Measurements from ENCODE around the gene RPL41. TPM values are rescaled to one million over a fixed set of nuclear protein-coding genes. Genes with fewer than 3 reads are reported as not detected.

RPL41 gene
- polyA plus RNA-seq, 1 of the 3 experiments (the other 2 are of a cell fraction) = 12,464 TPM

DNA sequence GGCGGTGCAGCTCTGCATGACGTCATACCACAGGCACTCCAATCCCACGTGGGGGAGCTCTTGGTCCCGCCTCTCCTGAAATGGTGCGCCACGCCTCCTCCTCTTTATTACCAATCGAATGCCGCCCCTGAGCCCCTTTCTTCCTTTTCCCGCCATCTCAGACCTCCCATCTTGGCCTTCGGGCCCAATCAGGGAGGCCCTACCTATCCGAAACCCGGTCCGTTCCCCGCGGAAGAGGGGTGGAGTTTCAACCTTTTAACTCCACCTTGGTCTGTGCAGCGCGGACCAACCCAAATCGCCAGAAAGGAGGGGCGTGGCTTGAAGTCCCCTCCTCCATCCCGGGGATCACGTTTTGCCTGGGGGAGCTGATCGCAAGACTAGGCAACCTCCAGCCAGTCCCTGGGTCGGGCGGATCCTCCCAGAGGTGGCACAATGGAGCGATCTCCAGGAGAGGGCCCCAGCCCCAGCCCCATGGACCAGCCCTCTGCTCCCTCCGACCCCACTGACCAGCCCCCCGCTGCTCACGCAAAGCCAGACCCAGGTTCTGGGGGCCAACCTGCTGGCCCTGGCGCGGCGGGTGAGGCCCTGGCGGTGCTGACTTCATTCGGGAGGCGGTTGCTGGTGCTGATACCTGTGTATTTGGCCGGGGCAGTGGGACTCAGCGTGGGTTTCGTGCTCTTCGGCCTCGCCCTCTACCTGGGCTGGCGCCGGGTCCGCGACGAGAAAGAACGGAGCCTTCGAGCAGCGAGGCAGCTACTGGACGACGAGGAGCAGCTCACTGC is 11.6 kb downstream of the RPL41 start, which contains the start of gene ESYT1 (continued):
- TF ChIP-seq, protein P1, sequence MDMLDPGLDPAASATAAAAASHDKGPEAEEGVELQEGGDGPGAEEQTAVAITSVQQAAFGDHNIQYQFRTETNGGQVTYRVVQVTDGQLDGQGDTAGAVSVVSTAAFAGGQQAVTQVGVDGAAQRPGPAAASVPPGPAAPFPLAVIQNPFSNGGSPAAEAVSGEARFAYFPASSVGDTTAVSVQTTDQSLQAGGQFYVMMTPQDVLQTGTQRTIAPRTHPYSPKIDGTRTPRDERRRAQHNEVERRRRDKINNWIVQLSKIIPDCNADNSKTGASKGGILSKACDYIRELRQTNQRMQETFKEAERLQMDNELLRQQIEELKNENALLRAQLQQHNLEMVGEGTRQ (IDR thresholded peaks at IDR 0.05; ENCODE audit: borderline replicate concordance, low read depth, low read length) = peak; percentile 16; the same call in 1 of the 2 replicates
- TF ChIP-seq RXRA (IDR thresholded peaks at IDR 0.05; ENCODE audit: borderline replicate concordance, low read depth) (no peak), GABPA (IDR thresholded peaks at IDR 0.05; ENCODE audit: low read depth) (peak; percentile 36; the same call in 1 of the 2 replicates), CHD2 (IDR thresholded peaks at IDR 0.05; ENCODE audit: low read length, partially characterized antibody) (no peak), YY1 (IDR thresholded peaks at IDR 0.05; ENCODE audit: low read depth) (no peak), SMC3 (IDR thresholded peaks at IDR 0.05; ENCODE audit: low read depth, low read length) (no peak), MXI1 (IDR thresholded peaks at IDR 0.05; ENCODE audit: low read depth, low read length) (peak; percentile 85), JUND (IDR thresholded peaks at IDR 0.05) (peak; percentile 42; the same call in 1 of the 2 replicates), SIN3A (IDR thresholded peaks at IDR 0.05; ENCODE audit: borderline replicate concordance, low read depth, low read length) (peak; percentile 70; the same call in 1 of the 2 replicates)
- TF ChIP-seq, protein P2, sequence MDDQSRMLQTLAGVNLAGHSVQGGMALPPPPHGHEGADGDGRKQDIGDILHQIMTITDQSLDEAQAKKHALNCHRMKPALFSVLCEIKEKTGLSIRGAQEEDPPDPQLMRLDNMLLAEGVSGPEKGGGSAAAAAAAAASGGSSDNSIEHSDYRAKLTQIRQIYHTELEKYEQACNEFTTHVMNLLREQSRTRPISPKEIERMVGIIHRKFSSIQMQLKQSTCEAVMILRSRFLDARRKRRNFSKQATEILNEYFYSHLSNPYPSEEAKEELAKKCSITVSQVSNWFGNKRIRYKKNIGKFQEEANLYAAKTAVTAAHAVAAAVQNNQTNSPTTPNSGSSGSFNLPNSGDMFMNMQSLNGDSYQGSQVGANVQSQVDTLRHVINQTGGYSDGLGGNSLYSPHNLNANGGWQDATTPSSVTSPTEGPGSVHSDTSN (IDR thresholded peaks at IDR 0.05) = peak; percentile 1; the same call in 1 of the 2 replicates

DNA sequence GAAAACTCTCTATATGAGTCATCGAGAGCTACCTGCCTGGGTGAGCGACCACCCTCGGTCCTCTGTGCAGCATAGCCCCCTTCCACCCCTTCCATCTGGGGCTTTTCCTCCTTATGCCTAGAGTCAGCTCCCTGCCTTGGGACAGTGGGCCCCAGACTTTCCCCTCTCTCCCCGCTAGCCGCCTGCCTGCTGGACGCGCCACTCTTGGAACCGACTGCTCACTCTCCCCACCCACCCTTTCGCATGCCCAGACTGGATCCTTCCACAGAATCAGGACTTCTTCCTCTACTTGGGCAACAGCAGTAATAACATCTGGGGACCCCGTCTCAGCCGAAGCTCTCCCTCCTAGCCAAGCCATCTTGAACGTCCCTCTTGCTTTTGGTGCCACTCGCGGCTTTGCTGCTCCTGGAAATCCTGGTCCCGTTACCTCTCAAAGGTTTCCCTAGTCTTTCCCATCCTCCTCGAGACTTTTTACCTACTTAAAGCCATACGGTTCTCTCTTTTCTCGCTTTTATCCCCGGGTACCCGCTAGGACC is 12.3 kb downstream of the RPL41 start:
- no peak for TF ChIP-seq RCOR1 (IDR thresholded peaks at IDR 0.05; ENCODE audit: low read length)
- no peak for TF ChIP-seq EP300 (IDR thresholded peaks at IDR 0.05; ENCODE audit: borderline replicate concordance in 1 of 2, low read depth in 1 of 2, low read length in 1 of 2)
- no peak for TF ChIP-seq FOXJ3 (CRISPR knock-in tag; IDR thresholded peaks at IDR 0.05)
- no peak for TF ChIP-seq GABPA (IDR thresholded peaks at IDR 0.05; ENCODE audit: low read depth)
- TF ChIP-seq, protein P2 (IDR thresholded peaks at IDR 0.05) = no peak
- no peak for TF ChIP-seq RAD21 (IDR thresholded peaks at IDR 0.05; ENCODE audit: low read length)
- TF ChIP-seq FOXM1 (IDR thresholded peaks at IDR 0.05; ENCODE audit: low read depth) = no peak
- TF ChIP-seq ELF1 (IDR thresholded peaks at IDR 0.05) = no peak
- 1% methylated on average over 18 of the region's 20 CpGs for WGBS (ENCODE audit: low lambda C conversion rate)
- Histone ChIP-seq H3K27ac (ENCODE audit: low read depth in 2 of 2, low read length in 1 of 2) (peak overlapping the region; percentile 74 to 85), H3K4me1 (ENCODE audit: control insufficient read depth in 1 of 2, insufficient read depth in 2 of 2, low read depth in 1 of 2, low read length in 1 of 2) (peaks cover 13 to 23% of the 10 kb centered on the region in 2 experiments), H3K9ac (peak overlapping the region; percentile 88), H2AFZ (ENCODE audit: low read depth) (peak overlapping the region; percentile 38; the same call in 1 of the 2 replicates), H3K79me2 (ENCODE audit: insufficient read depth) (peaks cover 57% of the 10 kb centered on the region), H3K9me2 (no peaks in the 10 kb centered on the region), H4K20me1 (ENCODE audit: insufficient read depth) (no peaks in the 10 kb centered on the region), H3F3A (replicated peaks; ENCODE audit: insufficient read depth) (peaks cover 34% of the 10 kb centered on the region), H3K9me3 (no peaks in the 10 kb centered on the region), H3K27me3 (ENCODE audit: insufficient read depth) (no peaks in the 10 kb centered on the region), H3K36me3 (replicated peaks in 1 of 2; ENCODE audit: control insufficient read depth in 1 of 2, insufficient read depth in 2 of 2, low read length in 1 of 2) (peaks cover 31% of the 10 kb centered on the region in 2 experiments), H3K4me2 (peak overlapping the region; percentile 98), H3K4me3 (ENCODE audit: low read depth in 2 of 2, low read length in 1 of 2) (peak overlapping the region; percentile 67 to 89)
- ChIA-PET POLR2A (interaction anchor here (0.6 to 2.9 kb wide), 11 partner anchors 9 to 93 kb away, joined by 3 to 44 read pairs (median 7); partner anchors contain the start of genes MYL6, MYL6B, PA2G4 and RNF41), CTCF (interaction anchor here (0.6 to 16.0 kb wide), 16 partner anchors 9 to 243 kb away, joined by 3 to 272 read pairs (median 4); partner anchors contain the start of genes MYL6, MYL6B, RNF41 and SMARCC2)
- DNase-seq = peak; percentile 53
